ENCODE results near the gene COMP. TPM values are rescaled to one million over a fixed set of nuclear protein-coding genes. Genes with fewer than 3 reads are reported as not detected.

Gene COMP
- 0.16 to 0.31 TPM (median 0.18 TPM) in 3 replicates for total RNA-seq

DNA sequence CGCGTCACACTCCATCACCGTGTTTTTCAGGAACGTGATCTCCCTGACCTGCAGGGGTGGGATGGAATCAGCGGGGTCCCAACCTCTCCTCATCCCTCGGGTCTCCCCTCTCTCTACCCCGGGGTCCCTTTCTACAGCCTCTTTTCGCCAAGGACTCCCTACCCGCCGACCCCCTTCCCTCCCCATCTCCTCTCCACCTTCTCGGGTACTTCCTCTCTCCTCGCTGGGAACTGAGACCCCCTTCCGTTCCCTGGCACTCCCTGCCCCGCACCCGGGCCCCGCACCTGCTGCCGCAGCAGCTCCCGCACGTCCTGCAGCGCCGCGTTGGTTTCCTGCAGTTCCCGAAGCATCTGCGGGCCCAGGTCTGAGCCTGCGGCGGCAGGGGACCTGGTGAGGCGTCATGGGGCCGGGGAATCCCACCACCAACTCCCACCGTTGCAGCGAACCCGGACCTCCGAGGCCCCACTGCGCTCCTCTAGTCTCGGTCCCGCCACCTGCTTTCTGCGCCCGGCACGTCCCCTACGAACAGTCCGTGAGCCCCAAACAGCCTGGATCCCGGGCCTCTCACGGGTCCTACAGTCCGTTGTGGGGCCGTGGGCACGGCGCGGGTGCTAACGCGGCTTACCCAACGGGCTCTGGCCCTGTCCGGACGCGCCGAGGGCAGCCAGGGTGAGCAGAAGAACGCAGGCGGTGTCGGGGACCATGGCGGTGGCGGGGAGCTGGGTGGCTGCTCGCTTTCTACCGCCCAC, at the start of gene COMP:
Gene COMP, minus strand, starts transcription at position 740 of the 749 bp plus-strand sequence. Its CDS starts 36 bp downstream, at position 704.
- DNase-seq (ENCODE audit: low spot score in 2 of 2, unreplicated experiment in 2 of 2) = no peak
- Mint-ChIP-seq H3K36me3 (no peaks in the 10 kb centered on the region), H3K9me3 (no peaks in the 10 kb centered on the region), H3K4me3 (peak within 1 kb of the TSS; percentile 44), H3K27ac (no peak within 1 kb of the TSS), H3K27me3 (ENCODE audit: low read depth) (peaks cover 89% of the 10 kb centered on the region), H3K4me1 (peaks cover 10% of the 10 kb centered on the region)
- TF ChIP-seq, protein P1, sequence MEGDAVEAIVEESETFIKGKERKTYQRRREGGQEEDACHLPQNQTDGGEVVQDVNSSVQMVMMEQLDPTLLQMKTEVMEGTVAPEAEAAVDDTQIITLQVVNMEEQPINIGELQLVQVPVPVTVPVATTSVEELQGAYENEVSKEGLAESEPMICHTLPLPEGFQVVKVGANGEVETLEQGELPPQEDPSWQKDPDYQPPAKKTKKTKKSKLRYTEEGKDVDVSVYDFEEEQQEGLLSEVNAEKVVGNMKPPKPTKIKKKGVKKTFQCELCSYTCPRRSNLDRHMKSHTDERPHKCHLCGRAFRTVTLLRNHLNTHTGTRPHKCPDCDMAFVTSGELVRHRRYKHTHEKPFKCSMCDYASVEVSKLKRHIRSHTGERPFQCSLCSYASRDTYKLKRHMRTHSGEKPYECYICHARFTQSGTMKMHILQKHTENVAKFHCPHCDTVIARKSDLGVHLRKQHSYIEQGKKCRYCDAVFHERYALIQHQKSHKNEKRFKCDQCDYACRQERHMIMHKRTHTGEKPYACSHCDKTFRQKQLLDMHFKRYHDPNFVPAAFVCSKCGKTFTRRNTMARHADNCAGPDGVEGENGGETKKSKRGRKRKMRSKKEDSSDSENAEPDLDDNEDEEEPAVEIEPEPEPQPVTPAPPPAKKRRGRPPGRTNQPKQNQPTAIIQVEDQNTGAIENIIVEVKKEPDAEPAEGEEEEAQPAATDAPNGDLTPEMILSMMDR (IDR thresholded peaks at IDR 0.05; ENCODE audit: unreplicated experiment) = no peak

DNA sequence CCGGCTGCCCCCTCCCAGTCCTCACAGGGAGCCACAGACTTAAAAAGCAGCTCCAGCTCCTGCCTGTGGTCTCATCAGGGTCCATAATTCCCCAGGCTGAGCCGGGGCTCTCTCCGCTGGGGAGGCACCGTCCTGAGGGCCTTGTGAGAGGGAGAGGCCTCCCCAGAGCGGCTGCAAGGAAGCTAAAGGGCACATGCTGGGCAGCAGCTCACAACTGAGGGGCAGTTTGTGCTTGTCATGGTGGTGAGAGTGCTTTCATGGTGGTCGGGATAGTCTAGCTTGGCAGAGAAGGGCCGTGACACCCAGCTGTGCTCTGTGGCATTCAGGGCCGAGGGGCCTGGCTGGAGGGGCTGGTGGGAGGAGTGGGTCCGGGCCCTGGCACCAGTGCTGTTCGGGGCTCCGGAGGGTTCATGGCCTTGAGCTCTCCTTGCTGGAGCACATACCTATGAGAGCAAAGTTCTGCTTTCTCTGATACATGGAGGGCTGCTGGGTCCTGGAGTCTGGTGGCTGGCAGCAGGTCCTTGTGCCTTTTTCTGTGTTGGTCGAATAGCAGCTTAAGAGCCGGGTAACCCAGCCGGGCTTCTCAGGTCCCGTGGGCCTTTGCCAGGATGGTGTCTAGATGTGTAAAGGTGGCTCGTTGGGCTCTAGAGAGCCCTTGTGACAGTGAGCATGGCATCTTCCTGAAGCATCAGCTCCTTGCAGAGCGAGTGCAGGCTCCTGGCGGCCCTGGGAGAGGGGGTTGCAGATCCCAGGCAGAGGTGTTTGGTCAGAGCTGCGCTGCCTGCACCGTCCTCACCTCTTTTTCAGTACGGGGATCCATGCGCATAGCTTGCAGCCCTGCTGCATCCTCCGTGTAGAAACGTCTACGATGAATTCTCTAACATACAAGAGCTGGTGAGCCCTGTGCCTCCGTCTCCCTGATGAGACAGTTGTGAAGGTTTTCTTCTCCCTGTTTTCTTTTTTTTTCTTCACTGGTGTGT, 49.5 kb upstream of the COMP start:
- Mint-ChIP-seq H3K4me1 (peaks cover 17% of the 10 kb centered on the region), H3K36me3 (peaks cover 5% of the 10 kb centered on the region), H3K9me3 (no peaks in the 10 kb centered on the region), H3K27ac (peak overlapping the region; percentile 31), H3K4me3 (no peak overlapping the region), H3K27me3 (ENCODE audit: low read depth) (no peaks in the 10 kb centered on the region)
- TF ChIP-seq, protein P1 (IDR thresholded peaks at IDR 0.05; ENCODE audit: unreplicated experiment) = no peak
- no peak for DNase-seq (ENCODE audit: low spot score in 2 of 2, unreplicated experiment in 2 of 2)

DNA sequence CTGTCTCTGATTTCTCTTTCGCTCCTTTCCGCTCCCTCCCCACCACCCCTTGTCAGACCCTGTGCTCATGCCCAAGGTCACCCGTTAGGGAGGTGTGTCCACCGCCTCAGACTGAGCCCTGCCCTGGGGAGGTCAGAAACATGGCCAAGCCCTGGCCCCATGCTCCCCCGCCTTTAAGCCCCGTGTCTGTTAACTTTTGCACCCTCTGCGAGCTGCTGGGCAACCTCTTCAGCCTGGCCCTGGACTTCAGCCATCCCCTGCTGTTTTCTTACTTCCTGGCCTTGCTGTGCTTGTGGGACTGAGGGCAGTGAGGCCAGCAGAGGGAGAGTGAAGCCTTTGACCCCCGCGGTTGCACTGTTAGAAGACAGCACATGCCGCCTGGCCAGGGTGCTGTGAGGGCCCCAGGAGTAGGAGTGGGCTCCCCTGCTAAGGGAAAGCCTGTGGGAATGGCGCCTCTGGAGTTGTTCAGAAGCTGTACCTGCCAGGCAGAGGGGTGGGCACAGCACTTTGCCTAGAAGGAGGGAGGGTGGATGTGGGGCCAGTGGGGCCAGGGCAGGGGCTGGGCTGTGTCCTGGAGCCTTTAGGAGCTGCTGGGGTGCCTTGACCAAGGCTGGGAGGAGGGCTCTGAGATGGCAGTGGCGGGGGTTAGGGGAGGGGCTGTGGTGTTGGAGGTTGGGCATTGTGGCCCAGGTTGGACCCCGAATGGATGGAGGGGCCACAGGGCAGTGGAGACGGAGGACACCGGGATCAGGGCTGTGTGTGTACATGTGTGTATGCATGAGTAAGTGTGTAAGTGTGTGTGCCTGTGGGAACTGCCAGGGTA, 48.6 kb upstream of the COMP start:
- no peak overlapping the region for H3K27ac Mint-ChIP-seq
- peaks cover 22% of the 10 kb centered on the region for H3K4me1 Mint-ChIP-seq
- TF ChIP-seq, protein P1 (IDR thresholded peaks at IDR 0.05; ENCODE audit: unreplicated experiment) = no peak
- DNase-seq (ENCODE audit: low spot score in 2 of 2, unreplicated experiment in 2 of 2) = no peak
- no peaks in the 10 kb centered on the region for H3K9me3 Mint-ChIP-seq
- H3K27me3 Mint-ChIP-seq (ENCODE audit: low read depth) = no peaks in the 10 kb centered on the region
- H3K36me3 Mint-ChIP-seq = peaks cover 7% of the 10 kb centered on the region
- H3K4me3 Mint-ChIP-seq = no peak overlapping the region

DNA sequence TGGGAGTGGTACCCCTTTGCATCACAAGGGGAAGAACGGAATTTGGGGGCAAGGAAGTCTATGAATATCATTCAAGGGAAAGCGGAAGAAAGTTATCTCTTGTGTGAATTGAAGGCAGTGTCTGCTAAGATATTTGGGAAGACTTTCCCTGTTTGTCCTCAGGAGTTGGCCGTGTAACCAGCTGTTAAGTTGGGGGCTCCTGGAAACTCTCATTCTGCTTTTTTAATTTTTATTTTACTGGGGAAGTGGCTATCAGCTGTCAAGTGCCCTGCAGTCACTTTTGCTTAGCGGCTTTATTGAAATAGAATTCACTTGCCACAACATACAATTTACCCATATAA, 43.5 kb upstream of the COMP start:
- Mint-ChIP-seq H3K4me3 (peak overlapping the region; percentile 94), H3K27ac (peak overlapping the region; percentile 81), H3K27me3 (ENCODE audit: low read depth) (no peaks in the 10 kb centered on the region), H3K4me1 (peaks cover 32% of the 10 kb centered on the region), H3K9me3 (no peaks in the 10 kb centered on the region), H3K36me3 (peaks cover 7% of the 10 kb centered on the region)
- TF ChIP-seq, protein P1 (IDR thresholded peaks at IDR 0.05; ENCODE audit: unreplicated experiment) = no peak
- no peak for DNase-seq (ENCODE audit: low spot score in 2 of 2, unreplicated experiment in 2 of 2)

Data from mesothelial cell of epicardium (in vitro differentiated cells).